ENCODE measurements around the gene FZR1.

FZR1 gene

GRCh38 chr19:3534375-3535234 is 28.5 kb downstream of the FZR1 start:
- in situ Hi-C loops (cut with HindIII; ENCODE audit: low pct_unique_long_range_greater_than_20kb, low sequenced_read_pairs), result no loop called here

GRCh38 chr19:3535235-3535535 is 29.1 kb downstream of the FZR1 start:
- in situ Hi-C loops (cut with HindIII; ENCODE audit: low pct_unique_long_range_greater_than_20kb, low sequenced_read_pairs), result no loop called here
- no peak for DNase-seq (ENCODE audit: low read depth in 1 of 2, low spot score in 1 of 2)
- TF ChIP-seq JUND (IDR thresholded peaks at IDR 0.05; ENCODE audit: low read depth), result no peak

More at GRCh38 chr19:3534375-3535234, 28.5 kb downstream of the FZR1 start:
- no peak for DNase-seq (ENCODE audit: low read depth in 1 of 2, low spot score in 1 of 2)
- TF ChIP-seq JUND (IDR thresholded peaks at IDR 0.05; ENCODE audit: low read depth), result no peak

- no peak for DNase-seq (ENCODE audit: low read depth in 1 of 2, low spot score in 1 of 2)
- no peak for TF ChIP-seq JUND (IDR thresholded peaks at IDR 0.05; ENCODE audit: low read depth)
- in situ Hi-C loops (cut with HindIII; ENCODE audit: low pct_unique_long_range_greater_than_20kb, low sequenced_read_pairs), result no loop called here
Observed at GRCh38 chr19:3535563-3535965, 29.5 kb downstream of the FZR1 start.

GRCh38 chr19:3535981-3536380 is 29.9 kb downstream of the FZR1 start:
- TF ChIP-seq JUND (IDR thresholded peaks at IDR 0.05; ENCODE audit: low read depth), result no peak
- in situ Hi-C loops (cut with HindIII; ENCODE audit: low pct_unique_long_range_greater_than_20kb, low sequenced_read_pairs), result no loop called here

GRCh38 chr19:3536429-3537100 is 30.5 kb downstream of the FZR1 start:
- DNase-seq (ENCODE audit: low read depth in 1 of 2, low spot score in 1 of 2), result no peak
- in situ Hi-C loops (cut with HindIII; ENCODE audit: low pct_unique_long_range_greater_than_20kb, low sequenced_read_pairs), result no loop called here
- no peak for TF ChIP-seq JUND (IDR thresholded peaks at IDR 0.05; ENCODE audit: low read depth)

More at GRCh38 chr19:3535981-3536380, 29.9 kb downstream of the FZR1 start:
- DNase-seq (ENCODE audit: low read depth in 1 of 2, low spot score in 1 of 2), result no peak

- TF ChIP-seq JUND (IDR thresholded peaks at IDR 0.05; ENCODE audit: low read depth), result no peak
- in situ Hi-C loops (cut with HindIII; ENCODE audit: low pct_unique_long_range_greater_than_20kb, low sequenced_read_pairs), result no loop called here
- DNase-seq (ENCODE audit: low read depth in 1 of 2, low spot score in 1 of 2), result no peak
Observed at GRCh38 chr19:3537101-3537437, 31.0 kb downstream of the FZR1 start.

GRCh38 chr19:3537438-3538240 is 31.5 kb downstream of the FZR1 start:
- in situ Hi-C loops (cut with HindIII; ENCODE audit: low pct_unique_long_range_greater_than_20kb, low sequenced_read_pairs), result no loop called here
- TF ChIP-seq JUND (IDR thresholded peaks at IDR 0.05; ENCODE audit: low read depth), result no peak
- no peak for DNase-seq (ENCODE audit: low read depth in 1 of 2, low spot score in 1 of 2)

- no peak for TF ChIP-seq JUND (IDR thresholded peaks at IDR 0.05; ENCODE audit: low read depth)
- in situ Hi-C loops (cut with HindIII; ENCODE audit: low pct_unique_long_range_greater_than_20kb, low sequenced_read_pairs), result no loop called here
- no peak for DNase-seq (ENCODE audit: low read depth in 1 of 2, low spot score in 1 of 2)
Observed at GRCh38 chr19:3538258-3538929, 32.3 kb downstream of the FZR1 start.

- TF ChIP-seq JUND (IDR thresholded peaks at IDR 0.05; ENCODE audit: low read depth), result no peak
- no peak for DNase-seq (ENCODE audit: low read depth in 1 of 2, low spot score in 1 of 2)
- in situ Hi-C loops (cut with HindIII; ENCODE audit: low pct_unique_long_range_greater_than_20kb, low sequenced_read_pairs), result no loop called here
Observed at GRCh38 chr19:3538965-3539755, 33.0 kb downstream of the FZR1 start, which contains the start of gene TEKTIP1. TEKTIP1 (plus strand) TSS chr19:3539174; CDS start chr19:3539178, 4 bp downstream.

GRCh38 chr19:3539756-3540118 is 33.6 kb downstream of the FZR1 start:
- no peak for DNase-seq (ENCODE audit: low read depth in 1 of 2, low spot score in 1 of 2)
- in situ Hi-C loops (cut with HindIII; ENCODE audit: low pct_unique_long_range_greater_than_20kb, low sequenced_read_pairs), result no loop called here
- no peak for TF ChIP-seq JUND (IDR thresholded peaks at IDR 0.05; ENCODE audit: low read depth)

- no peak for TF ChIP-seq JUND (IDR thresholded peaks at IDR 0.05; ENCODE audit: low read depth)
- DNase-seq (ENCODE audit: low read depth in 1 of 2, low spot score in 1 of 2), result no peak
- in situ Hi-C loops (cut with HindIII; ENCODE audit: low pct_unique_long_range_greater_than_20kb, low sequenced_read_pairs), result no loop called here
Observed at GRCh38 chr19:3543150-3544057, 37.3 kb downstream of the FZR1 start.
